HCT116 (cell line): Measurements from ENCODE around the gene FRZB.

Experiments
- CEBPB ChIP-seq: IDR thresholded peaks from 2 replicates; pipeline ENCODE4 v1.6.1; 2012; ENCODE audit warnings: low read depth
- CTCF ChIP-seq, 3 experiments: fragments of 200-600 bp in 1 of 3; sonication (generic) in 1 of 3; IDR thresholded peaks in 2 of 3; conservative IDR thresholded peaks in 1 of 3; 2 replicates each; pipeline ENCODE4 v1.5.1; 2012 to 2017; ENCODE audit warnings: low read depth in 2 of 3, low read length in 2 of 3, antibody characterized with exemption in 1 of 3, borderline replicate concordance in 1 of 3, control low read depth in 1 of 3, mild to moderate bottlenecking in 1 of 3, mixed read lengths in 1 of 3, mixed run types in 1 of 3, moderate library complexity in 1 of 3; ENCODE audit not compliant: insufficient read depth in 1 of 3
- ELF1 ChIP-seq: IDR thresholded peaks from 2 replicates; pipeline ENCODE4 v1.6.1; 2012; ENCODE audit warnings: low read depth, borderline replicate concordance
- EZH2 ChIP-seq: fragments of 200-600 bp; sonication (generic); IDR thresholded peaks from 2 replicates; pipeline ENCODE4 v1.6.1; 2017; ENCODE audit warnings: antibody characterized with exemption, mixed run types
- FOSL1 ChIP-seq: IDR thresholded peaks from 2 replicates; pipeline ENCODE4 v1.6.1; 2012; ENCODE audit warnings: low read depth
- JUND ChIP-seq: IDR thresholded peaks from 2 replicates; pipeline ENCODE4 v1.6.1; 2012
- POLR2A ChIP-seq: IDR thresholded peaks from 2 replicates; pipeline ENCODE4 v1.7.0; 2011; ENCODE audit warnings: borderline replicate concordance; ENCODE audit not compliant: insufficient read depth, insufficient read length; ENCODE audit errors: extremely low read depth
- POLR2AphosphoS5 ChIP-seq: IDR thresholded peaks from 2 replicates; pipeline ENCODE4 v1.6.1; 2011; ENCODE audit warnings: mild to moderate bottlenecking, low read depth, low read length, moderate library complexity
- REST ChIP-seq: IDR thresholded peaks from 2 replicates; pipeline ENCODE4 v1.6.1; 2012; ENCODE audit warnings: low read depth
- YY1 ChIP-seq: IDR thresholded peaks from 2 replicates; pipeline ENCODE4 v1.6.1; 2011; ENCODE audit warnings: low read length, low read depth, moderate library complexity, mild to moderate bottlenecking; ENCODE audit not compliant: insufficient replicate concordance; ENCODE audit errors: extremely low read depth
- ZNF274 ChIP-seq: fragments of 200-500 bp; sonication (Bioruptor generic); IDR thresholded peaks from 2 replicates; pipeline ENCODE4 v1.6.1; 2014; ENCODE audit warnings: mild to moderate bottlenecking, low read depth, low read length, inconsistent platforms

DNA sequence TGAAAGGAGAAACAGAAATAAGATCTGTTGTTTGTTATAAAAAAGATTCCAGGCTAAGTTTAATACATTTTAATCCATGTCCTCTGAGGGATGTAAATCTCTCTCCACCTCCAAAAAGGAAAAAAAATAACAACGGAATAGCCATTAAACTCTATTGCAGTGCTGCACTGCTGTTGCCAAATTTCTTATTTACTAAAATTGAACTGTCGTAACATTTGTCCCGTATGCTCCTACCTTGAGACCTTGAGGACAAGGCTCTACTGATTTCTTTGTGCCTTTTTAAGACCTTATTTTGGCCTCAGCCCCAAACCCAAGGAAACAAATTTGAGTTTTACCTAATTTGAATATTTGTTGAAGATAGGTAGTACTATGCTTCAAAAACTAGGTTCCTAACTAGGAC, 56.4 kb downstream of the FRZB start:
- TF ChIP-seq CTCF (IDR thresholded peaks at IDR 0.05 in 2 of 3, conservative IDR thresholded peaks at IDR 0.05 in 1 of 3; ENCODE audit: borderline replicate concordance in 1 of 3, insufficient read depth in 1 of 3, low read depth in 2 of 3, low read length in 2 of 3) (no peak), POLR2A (no peak), POLR2AphosphoS5 (no peak), REST (no peak), ZNF274 (no peak), ELF1 (no peak), YY1 (no peak), FOSL1 (no peak), EZH2 (no peak), CEBPB (no peak), JUND (no peak)
